HepG2 (cell line): Measurements from ENCODE around the gene NPAS2. TPM values are rescaled to one million over a fixed set of nuclear protein-coding genes. Genes with fewer than 3 reads are reported as not detected.

ENCODE experiments used
- FOXO4 ChIP-seq: sonication (generic); formaldehyde crosslinking; conservative IDR thresholded peaks from 2 replicates; pipeline ENCODE4 v1.8.1; 2023; ENCODE audit warnings: missing genetic modification reagents
- HES4 ChIP-seq: sonication (generic); formaldehyde crosslinking; IDR thresholded peaks from 2 replicates; pipeline ENCODE4 v1.9.0; 2021; ENCODE audit warnings: mild to moderate bottlenecking, missing genetic modification reagents, borderline replicate concordance
- MEIS2 ChIP-seq: sonication (generic); formaldehyde crosslinking; IDR thresholded peaks from 2 replicates; pipeline ENCODE4 v1.9.0; 2021; ENCODE audit warnings: mild to moderate bottlenecking, missing genetic modification reagents
- NR2F2 ChIP-seq: IDR thresholded peaks from 2 replicates; pipeline ENCODE4 v1.6.1; 2012; ENCODE audit warnings: low read depth, inconsistent platforms, borderline replicate concordance
- POLR2AphosphoS2 ChIP-seq: IDR thresholded peaks from 2 replicates; pipeline ENCODE4 v1.6.1; 2011; ENCODE audit warnings: low read depth, low read length, improper control_type of control experiment
- RARA ChIP-seq: IDR thresholded peaks from 2 replicates; pipeline ENCODE4 v1.6.1; 2016; ENCODE audit warnings: missing genetic modification reagents, missing compliant biosample characterization
- SP4 ChIP-seq: sonication (generic); formaldehyde crosslinking; IDR thresholded peaks from 2 replicates; pipeline ENCODE4 v1.8.1; 2023; ENCODE audit warnings: mild to moderate bottlenecking, missing genetic modification reagents
- TAF1 ChIP-seq: sonication (generic); formaldehyde crosslinking; IDR thresholded peaks from 2 replicates; pipeline ENCODE4 v1.4.0; 2020; ENCODE audit warnings: missing genetic modification reagents
- ZNF138 ChIP-seq: sonication (generic); formaldehyde crosslinking; IDR thresholded peaks from 2 replicates; pipeline ENCODE4 v1.5.0; 2020; ENCODE audit warnings: mild to moderate bottlenecking, low read depth, missing genetic modification reagents
- ZNF484 ChIP-seq: sonication (generic); formaldehyde crosslinking; IDR thresholded peaks from 2 replicates; pipeline ENCODE4 v1.5.1; 2020; ENCODE audit warnings: mild to moderate bottlenecking, low read depth, missing genetic modification reagents, borderline replicate concordance
- ZNF512B ChIP-seq: sonication (generic); formaldehyde crosslinking; IDR thresholded peaks from 2 replicates; pipeline ENCODE4 v1.5.1; 2020; ENCODE audit warnings: missing genetic modification reagents, mild to moderate bottlenecking, borderline replicate concordance
- ZNF589 ChIP-seq: sonication (generic); formaldehyde crosslinking; conservative IDR thresholded peaks from 2 replicates; pipeline ENCODE4 v1.8.0; 2022; ENCODE audit warnings: mild to moderate bottlenecking, moderate library complexity, missing genetic modification reagents
- ZNF713 ChIP-seq: sonication (generic); formaldehyde crosslinking; IDR thresholded peaks from 2 replicates; pipeline ENCODE4 v1.4.0; 2020; ENCODE audit warnings: mild to moderate bottlenecking, missing genetic modification reagents
- ZNF768 ChIP-seq: sonication (generic); formaldehyde crosslinking; IDR thresholded peaks from 2 replicates; pipeline ENCODE4 v1.4.0; 2020; ENCODE audit warnings: missing genetic modification reagents
- ZNF780A ChIP-seq: sonication (generic); formaldehyde crosslinking; IDR thresholded peaks from 2 replicates; pipeline ENCODE4 v1.8.0; 2022; ENCODE audit warnings: mild to moderate bottlenecking, missing genetic modification reagents, moderate library complexity
- polyA plus RNA-seq, 8 experiments: library from polyadenylated mRNA; depleted of rRNA in 3 of 8; stranded (reverse) in 7 of 8; unstranded in 1 of 8; fragments of >200 nt; fragmentation: Illumina TruSeq in 4 of 8; extraction: Trizol in 4 of 8; gene quantifications; 2 replicates each; pipeline versions ENCODE4 v1.2.1 to v1.2.3, GENCODE V29; 2011 to 2016; ENCODE audit warnings: low read depth in 4 of 8, missing spikeins in 1 of 8, mixed read lengths in 1 of 8; ENCODE audit not compliant: insufficient read depth in 1 of 8
- total RNA-seq, 5 experiments: library from RNA; depleted of rRNA; stranded (reverse); fragments of >200 nt; fragmentation: Illumina TruSeq; extraction: Trizol; gene quantifications; 2 replicates each; pipeline ENCODE4 v1.2.3, GENCODE V29; 2016; ENCODE audit warnings: low read depth in 1 of 5
- TF ChIP-seq, protein P1 (sequence below): sonication (generic); formaldehyde crosslinking; IDR thresholded peaks from 2 replicates; pipeline ENCODE4 v1.4.0; 2020; ENCODE audit warnings: mild to moderate bottlenecking, missing genetic modification reagents, borderline replicate concordance
- TF ChIP-seq, protein P2 (sequence below): sonication (generic); formaldehyde crosslinking; IDR thresholded peaks from 2 replicates; pipeline ENCODE4 v1.5.0; 2020; ENCODE audit warnings: mild to moderate bottlenecking, missing genetic modification reagents, borderline replicate concordance
- TF ChIP-seq, protein P3 (sequence below): sonication (generic); formaldehyde crosslinking; IDR thresholded peaks from 2 replicates; pipeline ENCODE4 v1.4.0; 2020; ENCODE audit warnings: mild to moderate bottlenecking, missing genetic modification reagents

Gene NPAS2
- total and polyA plus RNA-seq, 2 of the 13 experiments (the other 11 are each of a cell fraction or from before 2014, with no cell fraction given), result 14.8 to 37.5 TPM

GRCh38 chr2:100820523-100821254 lies 750 bp downstream of the NPAS2 start (continued):
- TF ChIP-seq FOXO4 (CRISPR knock-in tag), result no peak
- peak; percentile 75; the same call in 1 of the 2 replicates for TF ChIP-seq ZNF512B (CRISPR knock-in tag)
- TF ChIP-seq ZNF484 (CRISPR knock-in tag), result 0 out of 2 replicates have a peak, but pooled peaks have one; percentile 11
- TF ChIP-seq NR2F2, result no peak
- TF ChIP-seq, protein P1, sequence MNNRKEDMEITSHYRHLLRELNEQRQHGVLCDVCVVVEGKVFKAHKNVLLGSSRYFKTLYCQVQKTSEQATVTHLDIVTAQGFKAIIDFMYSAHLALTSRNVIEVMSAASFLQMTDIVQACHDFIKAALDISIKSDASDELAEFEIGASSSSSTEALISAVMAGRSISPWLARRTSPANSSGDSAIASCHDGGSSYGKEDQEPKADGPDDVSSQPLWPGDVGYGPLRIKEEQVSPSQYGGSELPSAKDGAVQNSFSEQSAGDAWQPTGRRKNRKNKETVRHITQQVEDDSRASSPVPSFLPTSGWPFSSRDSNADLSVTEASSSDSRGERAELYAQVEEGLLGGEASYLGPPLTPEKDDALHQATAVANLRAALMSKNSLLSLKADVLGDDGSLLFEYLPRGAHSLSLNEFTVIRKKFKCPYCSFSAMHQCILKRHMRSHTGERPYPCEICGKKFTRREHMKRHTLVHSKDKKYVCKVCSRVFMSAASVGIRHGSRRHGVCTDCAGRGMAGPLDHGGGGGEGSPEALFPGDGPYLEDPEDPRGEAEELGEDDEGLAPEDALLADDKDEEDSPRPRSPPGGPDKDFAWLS (CRISPR knock-in tag), result no peak
- TF ChIP-seq, protein P2, sequence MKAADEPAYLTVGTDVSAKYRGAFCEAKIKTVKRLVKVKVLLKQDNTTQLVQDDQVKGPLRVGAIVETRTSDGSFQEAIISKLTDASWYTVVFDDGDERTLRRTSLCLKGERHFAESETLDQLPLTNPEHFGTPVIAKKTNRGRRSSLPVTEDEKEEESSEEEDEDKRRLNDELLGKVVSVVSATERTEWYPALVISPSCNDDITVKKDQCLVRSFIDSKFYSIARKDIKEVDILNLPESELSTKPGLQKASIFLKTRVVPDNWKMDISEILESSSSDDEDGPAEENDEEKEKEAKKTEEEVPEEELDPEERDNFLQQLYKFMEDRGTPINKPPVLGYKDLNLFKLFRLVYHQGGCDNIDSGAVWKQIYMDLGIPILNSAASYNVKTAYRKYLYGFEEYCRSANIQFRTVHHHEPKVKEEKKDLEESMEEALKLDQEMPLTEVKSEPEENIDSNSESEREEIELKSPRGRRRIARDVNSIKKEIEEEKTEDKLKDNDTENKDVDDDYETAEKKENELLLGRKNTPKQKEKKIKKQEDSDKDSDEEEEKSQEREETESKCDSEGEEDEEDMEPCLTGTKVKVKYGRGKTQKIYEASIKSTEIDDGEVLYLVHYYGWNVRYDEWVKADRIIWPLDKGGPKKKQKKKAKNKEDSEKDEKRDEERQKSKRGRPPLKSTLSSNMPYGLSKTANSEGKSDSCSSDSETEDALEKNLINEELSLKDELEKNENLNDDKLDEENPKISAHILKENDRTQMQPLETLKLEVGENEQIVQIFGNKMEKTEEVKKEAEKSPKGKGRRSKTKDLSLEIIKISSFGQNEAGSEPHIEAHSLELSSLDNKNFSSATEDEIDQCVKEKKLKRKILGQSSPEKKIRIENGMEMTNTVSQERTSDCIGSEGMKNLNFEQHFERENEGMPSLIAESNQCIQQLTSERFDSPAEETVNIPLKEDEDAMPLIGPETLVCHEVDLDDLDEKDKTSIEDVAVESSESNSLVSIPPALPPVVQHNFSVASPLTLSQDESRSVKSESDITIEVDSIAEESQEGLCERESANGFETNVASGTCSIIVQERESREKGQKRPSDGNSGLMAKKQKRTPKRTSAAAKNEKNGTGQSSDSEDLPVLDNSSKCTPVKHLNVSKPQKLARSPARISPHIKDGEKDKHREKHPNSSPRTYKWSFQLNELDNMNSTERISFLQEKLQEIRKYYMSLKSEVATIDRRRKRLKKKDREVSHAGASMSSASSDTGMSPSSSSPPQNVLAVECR (CRISPR knock-in tag), result peak; percentile 68
- TF ChIP-seq TAF1 (CRISPR knock-in tag), result peak; percentile 53
- no peak for TF ChIP-seq ZNF780A (CRISPR knock-in tag)
- 0 out of 2 replicates have a peak, but pooled peaks have one; percentile 54 for TF ChIP-seq ZNF589 (CRISPR knock-in tag)
- TF ChIP-seq, protein P3, sequence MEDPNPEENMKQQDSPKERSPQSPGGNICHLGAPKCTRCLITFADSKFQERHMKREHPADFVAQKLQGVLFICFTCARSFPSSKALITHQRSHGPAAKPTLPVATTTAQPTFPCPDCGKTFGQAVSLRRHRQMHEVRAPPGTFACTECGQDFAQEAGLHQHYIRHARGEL (CRISPR knock-in tag), result peak; percentile 31; the same call in 1 of the 2 replicates
- TF ChIP-seq POLR2AphosphoS2, result no peak
- TF ChIP-seq ZNF138, result no peak
- no peak for TF ChIP-seq ZNF713
- no peak for TF ChIP-seq RARA (CRISPR knock-in tag)
- peak; percentile 63; the same call in 1 of the 2 replicates for TF ChIP-seq HES4 (CRISPR knock-in tag)
- no peak; the same call in 1 of the 2 replicates for TF ChIP-seq MEIS2
- no peak; the same call in 1 of the 2 replicates for TF ChIP-seq SP4 (CRISPR knock-in tag)
- TF ChIP-seq ZNF768 (CRISPR knock-in tag), result peak; percentile 12; the same call in 1 of the 2 replicates
